H1 (cell line): ENCODE data around the gene RND2. TPM values are rescaled to one million over a fixed set of nuclear protein-coding genes. Genes with fewer than 3 reads are reported as not detected.

Experiments used
- CTCF ChIA-PET: fragments of 300-600 bp; sonication (Branson Sonifier 250); formaldehyde crosslinking; loops from one replicate; lab custom pipeline; 2021; ENCODE audit not compliant: partially characterized antibody; lab: Charles Lee
- POLR2A ChIA-PET: fragments of 300-600 bp; sonication (Branson Sonifier 250); formaldehyde crosslinking; loops from one replicate; lab custom pipeline; 2021; ENCODE audit warnings: inconsistent platforms; ENCODE audit not compliant: partially characterized antibody; lab: Charles Lee
- DNase-seq, 2 experiments: peaks; one replicate each; pipeline versions ENCODE4 v3.0.0 to v3.0.0-alpha.2; 2010 to 2022; ENCODE audit warnings: low spot score in 2 of 2, low read depth in 1 of 2, mixed read lengths in 1 of 2
- FAIRE-seq: peaks from 2 replicates; lab custom pipeline; 2011; peaks lifted over from hg19 to GRCh38; lab: Jason Lieb, UNC
- H2AFZ ChIP-seq: 2 replicates; pipeline ENCODE4 v1.8.1; 2012; ENCODE audit warnings: low read length, inconsistent platforms
- H2AK5ac ChIP-seq: 2 replicates; pipeline ENCODE4 v1.6.1; 2013; ENCODE audit warnings: low read depth, low read length
- H2BK120ac ChIP-seq: replicated peaks from 2 replicates; pipeline ENCODE3; 2013; ENCODE audit warnings: low read depth, low read length, inconsistent platforms
- H2BK12ac ChIP-seq: 2 replicates; pipeline ENCODE4 v1.6.1; 2013; ENCODE audit warnings: low read depth, low read length
- H2BK15ac ChIP-seq: 2 replicates; pipeline ENCODE4 v1.6.1; 2013; ENCODE audit warnings: low read length
- H2BK20ac ChIP-seq: 2 replicates; pipeline ENCODE4 v1.6.1; 2013; ENCODE audit warnings: low read length
- H2BK5ac ChIP-seq: 2 replicates; pipeline ENCODE4 v1.6.1; 2013; ENCODE audit warnings: low read depth, low read length
- H3K14ac ChIP-seq: 2 replicates; pipeline ENCODE4 v1.6.1; 2013; ENCODE audit warnings: inconsistent platforms; ENCODE audit not compliant: insufficient read length
- H3K18ac ChIP-seq: 2 replicates; pipeline ENCODE4 v1.6.1; 2013; ENCODE audit warnings: low read length; ENCODE audit errors: extremely low read depth
- H3K23ac ChIP-seq: 2 replicates; pipeline ENCODE4 v1.6.1; 2013; ENCODE audit warnings: inconsistent platforms; ENCODE audit not compliant: insufficient read length
- H3K23me2 ChIP-seq: 2 replicates; pipeline ENCODE4 v1.6.1; 2013; ENCODE audit warnings: low read depth, low read length
- H3K27ac ChIP-seq: 2 replicates; pipeline ENCODE4 v1.6.1; 2011; ENCODE audit warnings: low read depth, low read length, inconsistent platforms
- H3K27me3 ChIP-seq, 4 experiments: replicated peaks in 1 of 4; 1 replicate in 1 of 4; 2 replicates in 3 of 4; pipeline versions ENCODE4 v1.6.1 to v1.8.1; 2011 to 2013; ENCODE audit warnings: low read length in 3 of 4, mild to moderate bottlenecking in 3 of 4, inconsistent platforms in 2 of 4, mixed read lengths in 2 of 4, moderate library complexity in 1 of 4; ENCODE audit not compliant: control insufficient read depth in 3 of 4, insufficient read depth in 3 of 4; ENCODE audit errors: extremely low read depth in 1 of 4
- H3K36me3 ChIP-seq, 4 experiments: 2 replicates each; pipeline versions ENCODE4 v1.6.1 to v1.8.1; 2011 to 2013; ENCODE audit warnings: mild to moderate bottlenecking in 4 of 4, low read length in 3 of 4, moderate library complexity in 2 of 4, control low read depth in 1 of 4, inconsistent platforms in 1 of 4; ENCODE audit not compliant: insufficient read depth in 4 of 4, control insufficient read depth in 2 of 4
- H3K4ac ChIP-seq: replicated peaks from 2 replicates; pipeline ENCODE3; 2013; ENCODE audit warnings: low read length, low read depth, mixed read lengths, inconsistent platforms; ENCODE audit not compliant: insufficient read length
- H3K4me1 ChIP-seq, 4 experiments: replicated peaks in 1 of 4; 1 replicate in 1 of 4; 2 replicates in 3 of 4; pipeline versions ENCODE4 v1.6.1 to v1.8.1; 2011 to 2013; ENCODE audit warnings: low read length in 3 of 4, inconsistent platforms in 2 of 4, mixed read lengths in 1 of 4; ENCODE audit not compliant: insufficient read depth in 4 of 4, control insufficient read depth in 3 of 4
- H3K4me2 ChIP-seq, 2 experiments: 2 replicates each; pipeline versions ENCODE4 v1.6.1 to v1.8.1; 2011 to 2013; ENCODE audit warnings: low read depth in 2 of 2, low read length in 2 of 2, control low read depth in 1 of 2, inconsistent platforms in 1 of 2, mild to moderate bottlenecking in 1 of 2; ENCODE audit not compliant: insufficient read depth in 1 of 2
- H3K4me3 ChIP-seq, 4 experiments: fragments of 200-600, 300-600 bp in 1 of 4; sonication (generic), shearing (Covaris generic), sonication (Bioruptor Twin) in 1 of 4; 2 replicates each; pipeline versions ENCODE4 v1.5.1 to v1.8.1; 2011 to 2016; ENCODE audit warnings: low read length in 4 of 4, low read depth in 3 of 4, control low read depth in 2 of 4, inconsistent platforms in 2 of 4, mild to moderate bottlenecking in 2 of 4, mixed read lengths in 1 of 4, moderate library complexity in 1 of 4; ENCODE audit not compliant: insufficient read depth in 2 of 4; ENCODE audit errors: extremely low read depth in 1 of 4
- H3K56ac ChIP-seq: replicated peaks from 2 replicates; pipeline ENCODE3; 2013; ENCODE audit warnings: low read depth, mild to moderate bottlenecking, mixed read lengths, low read length, inconsistent platforms; ENCODE audit not compliant: insufficient read length
- H3K79me1 ChIP-seq: 2 replicates; pipeline ENCODE4 v1.6.1; 2013; ENCODE audit warnings: low read depth, low read length, control low read depth
- H3K79me2 ChIP-seq, 2 experiments: 2 replicates each; pipeline versions ENCODE4 v1.6.1 to v1.8.1; 2012 to 2013; ENCODE audit warnings: low read length in 2 of 2, mild to moderate bottlenecking in 2 of 2, inconsistent platforms in 1 of 2; ENCODE audit not compliant: insufficient read depth in 2 of 2, control insufficient read depth in 1 of 2
- H3K9ac ChIP-seq, 4 experiments: replicated peaks in 1 of 4; 1 replicate in 1 of 4; 2 replicates in 3 of 4; pipeline versions ENCODE4 v1.6.1 to v1.8.1; 2011 to 2013; ENCODE audit warnings: low read depth in 3 of 4, low read length in 3 of 4, control low read depth in 2 of 4, mild to moderate bottlenecking in 2 of 4, moderate library complexity in 2 of 4, inconsistent platforms in 1 of 4; ENCODE audit errors: extremely low read depth in 1 of 4
- H3K9me3 ChIP-seq, 2 experiments: 2 replicates each; pipeline versions ENCODE4 v1.6.1 to v1.8.1; 2012 to 2013; ENCODE audit warnings: mild to moderate bottlenecking in 2 of 2, moderate library complexity in 2 of 2, control low read depth in 1 of 2, inconsistent platforms in 1 of 2, low read depth in 1 of 2, low read length in 1 of 2, mixed read lengths in 1 of 2; ENCODE audit not compliant: insufficient read depth in 2 of 2
- H4K20me1 ChIP-seq, 2 experiments: replicated peaks in 1 of 2; 2 replicates each; pipeline versions ENCODE3 to v1.8.1; 2011 to 2013; ENCODE audit warnings: inconsistent platforms in 2 of 2, low read length in 2 of 2, mild to moderate bottlenecking in 1 of 2; ENCODE audit not compliant: insufficient read depth in 2 of 2, control insufficient read depth in 1 of 2
- H4K5ac ChIP-seq: 2 replicates; pipeline ENCODE4 v1.6.1; 2013; ENCODE audit warnings: low read length, low read depth, mixed read lengths, inconsistent platforms; ENCODE audit not compliant: insufficient read length
- H4K8ac ChIP-seq: 2 replicates; pipeline ENCODE4 v1.8.0; 2013; ENCODE audit warnings: mild to moderate bottlenecking, moderate library complexity, low read length, inconsistent platforms; ENCODE audit not compliant: insufficient read depth; ENCODE audit errors: extremely low read depth
- H4K91ac ChIP-seq: replicated peaks from 2 replicates; pipeline ENCODE3; 2013; ENCODE audit warnings: low read length, mixed read lengths, inconsistent platforms; ENCODE audit not compliant: insufficient read length
- ASH2L ChIP-seq: fragments of 200-600, 300-600 bp; sonication (generic); IDR thresholded peaks from one replicate; pipeline ENCODE4 v1.7.1; 2017; ENCODE audit warnings: low read length
- CTCF ChIP-seq, 3 experiments: IDR thresholded peaks; 1 replicate in 2 of 3; 2 replicates in 1 of 3; pipeline versions ENCODE4 v1.5.1 to v1.6.1; 2011; ENCODE audit warnings: low read length in 3 of 3, mild to moderate bottlenecking in 3 of 3, inconsistent platforms in 2 of 3, low read depth in 1 of 3, moderate library complexity in 1 of 3; ENCODE audit not compliant: insufficient read depth in 1 of 3; ENCODE audit errors: control extremely low read depth in 1 of 3
- HDAC2 ChIP-seq, 2 experiments: fragments of 300-600 bp in 1 of 2; sonication (generic) in 1 of 2; IDR thresholded peaks; 2 replicates each; pipeline ENCODE4 v1.6.1; 2011 to 2012; ENCODE audit warnings: low read depth in 2 of 2, low read length in 2 of 2, mild to moderate bottlenecking in 2 of 2, moderate library complexity in 2 of 2, borderline replicate concordance in 1 of 2, inconsistent platforms in 1 of 2
- JUND ChIP-seq: IDR thresholded peaks from 2 replicates; pipeline ENCODE4 v1.6.1; 2011; ENCODE audit warnings: mild to moderate bottlenecking, improper control_type of control experiment, low read length
- NRF1 ChIP-seq: IDR thresholded peaks from 2 replicates; pipeline ENCODE4 v1.6.1; 2011; ENCODE audit warnings: mild to moderate bottlenecking, low read depth, low read length, improper control_type of control experiment
- POU5F1 ChIP-seq: IDR thresholded peaks from 2 replicates; pipeline ENCODE4 v1.6.1; 2011; ENCODE audit warnings: low read depth, mild to moderate bottlenecking, low read length, moderate library complexity
- RXRA ChIP-seq: IDR thresholded peaks from 2 replicates; pipeline ENCODE4 v1.6.1; 2011; ENCODE audit warnings: low read depth, mild to moderate bottlenecking, low read length, moderate library complexity; ENCODE audit not compliant: insufficient read depth
- TAF7 ChIP-seq: optimal IDR thresholded peaks from 2 replicates; pipeline ENCODE3; 2011; ENCODE audit warnings: low read depth, mild to moderate bottlenecking, inconsistent platforms, low read length, moderate library complexity, borderline replicate concordance
- TCF12 ChIP-seq: IDR thresholded peaks from 2 replicates; pipeline ENCODE4 v1.6.1; 2011; ENCODE audit warnings: low read depth, mild to moderate bottlenecking, low read length
- USF2 ChIP-seq: IDR thresholded peaks from 2 replicates; pipeline ENCODE4 v1.6.1; 2011; ENCODE audit warnings: low read length, improper control_type of control experiment
- WGBS, 2 experiments: shearing (Covaris generic) in 1 of 2; methylation state at CpG; one replicate each; pipeline versions ENCODE4 v1.1.6 to v1.1.7; 2013 to 2015; ENCODE audit warnings: low lambda C conversion rate in 2 of 2, mixed read lengths in 2 of 2, inconsistent platforms in 1 of 2, low coverage in 1 of 2, missing lambda C conversion rate in 1 of 2; ENCODE audit not compliant: insufficient replicate concordance in 2 of 2, insufficient coverage in 1 of 2, insufficient read length in 1 of 2; ENCODE audit errors: extremely low coverage in 1 of 2, missing lambda C conversion rate in 1 of 2; 5-methylcytosine and 5-hydroxymethylcytosine counted together
- polyA plus RNA-seq, 7 experiments: library from polyadenylated mRNA; depleted of rRNA in 3 of 7; stranded (reverse) in 5 of 7; unstranded in 2 of 7; fragments of >200 nt in 5 of 7; fragments of 200-250 nt in 2 of 7; gene quantifications; 1 replicate in 5 of 7; 2 replicates in 1 of 7; 4 replicates in 1 of 7; pipeline versions ENCODE4 v1.2.1 to v1.2.3, GENCODE V29; 2011 to 2013; ENCODE audit warnings: missing spikeins in 2 of 7, mixed read lengths in 2 of 7
- total RNA-seq: library from RNA; stranded (reverse); fragmentation: NEBNext Ultra II Directional; extraction: Animal tissue kit (Norgen Biotek cat#: 25700); gene quantifications from 2 replicates; pipeline ENCODE4 v1.2.1, GENCODE V29; 2021

The RND2 gene
- total and polyA plus RNA-seq, 2 of the 8 experiments (the other 6 are each of a cell fraction or from before 2014, with no cell fraction given), result 51.3 to 61.4 TPM

- no peak overlapping the region for H4K91ac ChIP-seq
- no peak overlapping the region for H2AFZ ChIP-seq
- no peak overlapping the region; the same call in 1 of the 2 replicates for H2AK5ac ChIP-seq
- CTCF ChIA-PET, result interaction anchor here (1.0 to 1.3 kb wide), 3 partner anchors 35 to 278 kb away, joined by 3 to 5 read pairs (median 4); no protein-coding TSS in a partner anchor
- H2BK120ac ChIP-seq, result no peak overlapping the region
- H4K20me1 ChIP-seq, result no peaks in the 10 kb centered on the region
- no peaks in the 10 kb centered on the region for H3K27me3 ChIP-seq
- FAIRE-seq (no peak), DNase-seq (no peak)
- H2BK20ac ChIP-seq, result no peak overlapping the region
- H3K36me3 ChIP-seq, result peaks cover 0 to 22% (median 4%) of the 10 kb centered on the region in 4 experiments; a peak in 2 of 8 replicates
- H3K4me2 ChIP-seq, result no peak overlapping the region
- no peak overlapping the region for H3K23ac ChIP-seq
- H4K5ac ChIP-seq, result no peak overlapping the region
- no peak overlapping the region for H3K18ac ChIP-seq
- no peak overlapping the region for H3K56ac ChIP-seq
- POLR2A ChIA-PET, result interaction anchor here (0.6 to 4.0 kb wide), 4 partner anchors 10 to 108 kb away, joined by 3 to 21 read pairs (median 13); partner anchors contain the start of genes RPL27 and VAT1
- no peak overlapping the region for H2BK5ac ChIP-seq
- H3K79me2 ChIP-seq, result no peaks in the 10 kb centered on the region; a peak in 1 of 4 replicates
- H3K23me2 ChIP-seq, result no peaks in the 10 kb centered on the region
- no peak overlapping the region for H3K4ac ChIP-seq
- H3K4me3 ChIP-seq, result no peak overlapping the region
- 84% methylated on average over 3 of the region's 3 CpGs; no CpG with 5 or more reads in 1 of the 2 experiments for WGBS, 2 experiments
- H4K8ac ChIP-seq, result no peak overlapping the region
- no peak overlapping the region for H2BK12ac ChIP-seq
- H3K9ac ChIP-seq, result no peak overlapping the region
- no peaks in the 10 kb centered on the region for H3K9me3 ChIP-seq
- no peak overlapping the region for H3K14ac ChIP-seq
- H3K79me1 ChIP-seq, result no peaks in the 10 kb centered on the region; the same call in 1 of the 2 replicates
- H3K27ac ChIP-seq, result no peak overlapping the region
- H2BK15ac ChIP-seq, result no peak overlapping the region
- peaks cover 25 to 46% (median 36%) of the 10 kb centered on the region in 4 experiments for H3K4me1 ChIP-seq
- TF ChIP-seq HDAC2 (IDR thresholded peaks at IDR 0.05; ENCODE audit: borderline replicate concordance in 1 of 2, low read depth in 2 of 2, low read length in 2 of 2) (no peak), TAF7 (no peak), TCF12 (no peak), JUND (no peak), NRF1 (no peak), CTCF (IDR thresholded peaks at IDR 0.05; ENCODE audit: control extremely low read depth in 1 of 3, insufficient read depth in 1 of 3, low read depth in 1 of 3, low read length in 3 of 3) (no peak), POU5F1 (no peak), ASH2L (no peak), RXRA (no peak), USF2 (no peak)
These were observed 6.6 kb downstream of the RND2 start for GRCh38 chr17:43031666-43032065.
